Embryonic facial prominence (tissue), 1 donor: ENCODE data around the gene ACACA.

Experiments
- DNase-seq: peaks from one replicate; pipeline ENCODE4 v3.0.0-alpha.2; 2016; ENCODE audit errors: extremely low spot score

ACACA gene

GRCh38 chr17:37231887-37232286 is 174.7 kb downstream of the ACACA start:
- no peak for DNase-seq

GRCh38 chr17:37230633-37231032 is 176.0 kb downstream of the ACACA start:
- DNase-seq, result no peak

GRCh38 chr17:37225465-37225864 is 181.2 kb downstream of the ACACA start:
- no peak for DNase-seq

- no peak for DNase-seq
Measured at GRCh38 chr17:37221865-37222264, 184.8 kb downstream of the ACACA start.

- no peak for DNase-seq
Measured at GRCh38 chr17:37220607-37220953, 186.1 kb downstream of the ACACA start.

GRCh38 chr17:37219876-37220606 is 186.6 kb downstream of the ACACA start:
- DNase-seq, result no peak

GRCh38 chr17:37218849-37219248 is 187.8 kb downstream of the ACACA start:
- no peak for DNase-seq

GRCh38 chr17:37214416-37214815 is 192.2 kb downstream of the ACACA start:
- no peak for DNase-seq

GRCh38 chr17:37213927-37214326 is 192.7 kb downstream of the ACACA start:
- DNase-seq, result no peak

GRCh38 chr17:37212179-37212578 is 194.5 kb downstream of the ACACA start:
- no peak for DNase-seq

GRCh38 chr17:37211136-37211535 is 195.5 kb downstream of the ACACA start:
- no peak for DNase-seq

GRCh38 chr17:37207103-37207502 is 199.5 kb downstream of the ACACA start:
- no peak for DNase-seq

GRCh38 chr17:37206299-37206698 is 200.3 kb downstream of the ACACA start:
- no peak for DNase-seq

- no peak for DNase-seq
Measured at GRCh38 chr17:37200497-37200896, 206.1 kb downstream of the ACACA start.

- DNase-seq, result no peak
Measured at GRCh38 chr17:37197336-37197735, 209.3 kb downstream of the ACACA start.

- DNase-seq, result no peak
Measured at GRCh38 chr17:37194208-37194607, 212.4 kb downstream of the ACACA start.

- no peak for DNase-seq
Measured at GRCh38 chr17:37191219-37191618, 215.4 kb downstream of the ACACA start.

GRCh38 chr17:37190493-37190892 is 216.1 kb downstream of the ACACA start:
- no peak for DNase-seq

- no peak for DNase-seq
Measured at GRCh38 chr17:37188157-37188556, 218.5 kb downstream of the ACACA start.

- no peak for DNase-seq
Measured at GRCh38 chr17:37187262-37187661, 219.4 kb downstream of the ACACA start.

GRCh38 chr17:37182786-37183465 is 223.7 kb downstream of the ACACA start:
- no peak for DNase-seq

- no peak for DNase-seq
Measured at GRCh38 chr17:37180376-37180775, 226.3 kb downstream of the ACACA start.

GRCh38 chr17:37179893-37180292 is 226.7 kb downstream of the ACACA start:
- no peak for DNase-seq
